Rectal smooth muscle tissue (tissue), 1 donor: ENCODE results near the gene DEF6.

Source experiments
- H3K27ac ChIP-seq: one replicate; pipeline ENCODE4 v1.7.0; 2013; ENCODE audit warnings: low read depth, low read length, inconsistent platforms
- H3K27me3 ChIP-seq: one replicate; pipeline ENCODE4 v1.7.0; 2013; ENCODE audit warnings: low read length; ENCODE audit not compliant: control insufficient read depth, insufficient read depth
- H3K36me3 ChIP-seq: one replicate; pipeline ENCODE4 v1.7.0; 2013; ENCODE audit warnings: low read length; ENCODE audit not compliant: control insufficient read depth, insufficient read depth
- H3K4me1 ChIP-seq: one replicate; pipeline ENCODE4 v1.7.0; 2013; ENCODE audit warnings: low read length; ENCODE audit not compliant: control insufficient read depth, insufficient read depth
- H3K4me3 ChIP-seq: one replicate; pipeline ENCODE4 v1.7.0; 2013; ENCODE audit warnings: low read length
- H3K9ac ChIP-seq: one replicate; pipeline ENCODE4 v1.7.0; 2013; ENCODE audit warnings: low read length

Gene DEF6

GRCh38 chr6:35287671-35288396 lies 9.8 kb upstream of the DEF6 start:
- no peaks in the 10 kb centered on the region for H3K4me1 ChIP-seq
- H3K4me3 ChIP-seq: no peak overlapping the region
- H3K27ac ChIP-seq: no peak overlapping the region
- H3K9ac ChIP-seq: no peak overlapping the region
- H3K36me3 ChIP-seq: peaks cover 62% of the 10 kb centered on the region
- no peaks in the 10 kb centered on the region for H3K27me3 ChIP-seq

GRCh38 chr6:35288834-35289233 lies 8.8 kb upstream of the DEF6 start:
- Histone ChIP-seq H3K27me3 (no peaks in the 10 kb centered on the region), H3K36me3 (peaks cover 63% of the 10 kb centered on the region), H3K27ac (no peak overlapping the region)

GRCh38 chr6:35291491-35291890 lies 6.1 kb upstream of the DEF6 start:
- H3K4me1 ChIP-seq: no peaks in the 10 kb centered on the region
- no peak overlapping the region for H3K9ac ChIP-seq
- H3K4me3 ChIP-seq: no peak overlapping the region
- no peaks in the 10 kb centered on the region for H3K27me3 ChIP-seq
- peaks cover 62% of the 10 kb centered on the region for H3K36me3 ChIP-seq
- no peak overlapping the region for H3K27ac ChIP-seq

More at GRCh38 chr6:35288834-35289233, 8.8 kb upstream of the DEF6 start:
- Histone ChIP-seq H3K9ac (no peak overlapping the region), H3K4me1 (no peaks in the 10 kb centered on the region), H3K4me3 (no peak overlapping the region)

DNA sequence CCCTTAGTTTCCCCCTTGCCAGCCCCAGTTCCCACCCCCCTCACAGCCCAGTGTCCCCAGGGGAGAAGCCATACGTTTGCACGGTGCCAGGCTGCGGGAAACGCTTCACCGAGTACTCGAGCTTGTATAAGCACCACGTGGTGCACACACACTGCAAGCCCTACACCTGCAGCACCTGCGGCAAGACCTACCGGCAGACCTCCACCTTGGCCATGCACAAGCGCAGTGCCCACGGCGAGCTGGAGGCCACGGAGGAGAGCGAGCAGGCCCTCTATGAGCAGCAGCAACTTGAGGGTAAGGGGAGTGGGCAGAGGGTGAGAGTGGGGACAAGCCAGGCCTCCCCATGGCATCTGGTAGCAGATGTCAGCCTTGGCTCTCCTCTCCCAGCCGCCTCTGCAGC lies 5.1 kb upstream of the DEF6 start:
- no peaks in the 10 kb centered on the region for H3K4me1 ChIP-seq
- H3K27ac ChIP-seq: no peak overlapping the region
- no peak overlapping the region for H3K4me3 ChIP-seq
- no peaks in the 10 kb centered on the region for H3K27me3 ChIP-seq
- H3K36me3 ChIP-seq: peaks cover 52% of the 10 kb centered on the region
- no peak overlapping the region for H3K9ac ChIP-seq

DNA sequence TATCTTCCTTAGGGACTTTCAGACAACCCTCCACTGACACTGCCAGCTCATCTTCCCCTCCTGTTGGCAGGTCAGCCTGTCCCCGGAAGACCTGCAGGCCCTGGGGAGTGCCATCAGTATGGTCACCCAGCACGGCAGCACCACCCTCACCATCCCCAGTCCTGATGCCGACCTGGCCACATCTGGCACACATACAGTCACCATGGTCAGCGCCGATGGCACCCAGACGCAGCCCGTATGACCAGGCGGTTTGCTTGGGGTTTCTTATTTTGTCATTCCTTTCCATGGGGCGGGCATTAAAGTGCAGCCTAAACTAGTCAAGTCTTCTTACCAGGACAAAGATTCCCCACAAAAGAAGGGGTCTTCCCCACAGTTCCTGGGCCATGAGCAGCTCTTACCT lies 3.9 kb upstream of the DEF6 start:
- Histone ChIP-seq H3K27me3 (no peaks in the 10 kb centered on the region), H3K4me1 (no peaks in the 10 kb centered on the region), H3K4me3 (no peak overlapping the region), H3K9ac (no peak overlapping the region), H3K27ac (no peak overlapping the region), H3K36me3 (peaks cover 44% of the 10 kb centered on the region)

- Histone ChIP-seq H3K4me1 (no peaks in the 10 kb centered on the region), H3K27ac (no peak overlapping the region), H3K27me3 (no peaks in the 10 kb centered on the region), H3K36me3 (peaks cover 39% of the 10 kb centered on the region), H3K4me3 (no peak overlapping the region), H3K9ac (no peak overlapping the region)
Observed at GRCh38 chr6:35294308-35294945, 3.2 kb upstream of the DEF6 start.

GRCh38 chr6:35295036-35295435 lies 2.6 kb upstream of the DEF6 start:
- Histone ChIP-seq H3K36me3 (peaks cover 33% of the 10 kb centered on the region), H3K4me1 (no peaks in the 10 kb centered on the region), H3K27me3 (no peaks in the 10 kb centered on the region), H3K4me3 (no peak overlapping the region), H3K9ac (no peak overlapping the region), H3K27ac (no peak overlapping the region)

GRCh38 chr6:35295521-35296315 lies 1.9 kb upstream of the DEF6 start:
- no peaks in the 10 kb centered on the region for H3K27me3 ChIP-seq
- peaks cover 27% of the 10 kb centered on the region for H3K36me3 ChIP-seq
- H3K27ac ChIP-seq: no peak overlapping the region
- no peak overlapping the region for H3K4me3 ChIP-seq
- no peaks in the 10 kb centered on the region for H3K4me1 ChIP-seq
- H3K9ac ChIP-seq: no peak overlapping the region

GRCh38 chr6:35296931-35297600 lies 552 bp upstream of the DEF6 start:
- Histone ChIP-seq H3K27me3 (no peaks in the 10 kb centered on the region), H3K36me3 (peaks cover 14% of the 10 kb centered on the region), H3K9ac (no peak overlapping the region), H3K4me1 (no peaks in the 10 kb centered on the region), H3K27ac (no peak overlapping the region), H3K4me3 (peak overlapping the region; percentile 23)

- H3K4me3 ChIP-seq: peak overlapping the region; percentile 84
- peak overlapping the region; percentile 33 for H3K9ac ChIP-seq
- H3K4me1 ChIP-seq: no peaks in the 10 kb centered on the region
- peaks cover 8% of the 10 kb centered on the region for H3K36me3 ChIP-seq
- H3K27me3 ChIP-seq: no peaks in the 10 kb centered on the region
- no peak overlapping the region for H3K27ac ChIP-seq
Observed at GRCh38 chr6:35298625-35299140, 1.1 kb downstream of the DEF6 start.

- Histone ChIP-seq H3K9ac (no peak overlapping the region), H3K36me3 (peaks cover 5% of the 10 kb centered on the region), H3K27me3 (no peaks in the 10 kb centered on the region), H3K4me1 (no peaks in the 10 kb centered on the region), H3K4me3 (peak overlapping the region; percentile 3), H3K27ac (no peak overlapping the region)
Observed at GRCh38 chr6:35299674-35300073, 2.1 kb downstream of the DEF6 start.

- no peaks in the 10 kb centered on the region for H3K4me1 ChIP-seq
- H3K27ac ChIP-seq: no peak overlapping the region
- H3K9ac ChIP-seq: no peak overlapping the region
- H3K36me3 ChIP-seq: no peaks in the 10 kb centered on the region
- H3K27me3 ChIP-seq: no peaks in the 10 kb centered on the region
- peak overlapping the region; percentile 6 for H3K4me3 ChIP-seq
Observed at GRCh38 chr6:35300848-35301247, 3.2 kb downstream of the DEF6 start.
